Fibroblast of skin of abdomen (primary cell): ENCODE measurements around the gene ARAP3.
"Not testable (repeated sequence)": the region's sequence is repeated elsewhere in the genome, so short reads cannot be mapped to it uniquely, and the experiment has no call there.

Experiments
- DNase-seq: peaks from one replicate; pipeline ENCODE4 v3.0.0-alpha.2; 2013

Gene ARAP3

DNA sequence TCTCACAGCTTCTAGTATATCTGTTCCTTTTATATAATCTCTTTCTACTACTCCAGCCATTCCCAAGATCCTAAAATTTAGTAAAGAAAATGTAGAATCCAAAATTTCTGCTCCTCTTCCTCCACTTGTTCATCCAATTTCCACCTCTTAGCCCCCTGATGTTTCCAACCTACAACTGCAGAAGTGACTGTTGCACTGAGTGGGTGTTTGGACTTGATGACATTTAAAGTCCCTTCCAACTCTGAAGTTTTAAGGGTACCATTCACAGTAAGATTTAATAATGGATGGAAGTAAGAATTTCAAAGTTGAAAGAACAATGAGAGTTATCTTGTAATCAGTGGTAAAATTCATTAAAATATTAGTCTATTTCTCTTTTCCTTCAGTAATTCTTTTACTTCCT lies 68.7 kb downstream of the ARAP3 start:
- DNase-seq: no peak

- DNase-seq: no peak
Observed at GRCh38 chr5:141611289-141611688, 70.7 kb downstream of the ARAP3 start.

DNA sequence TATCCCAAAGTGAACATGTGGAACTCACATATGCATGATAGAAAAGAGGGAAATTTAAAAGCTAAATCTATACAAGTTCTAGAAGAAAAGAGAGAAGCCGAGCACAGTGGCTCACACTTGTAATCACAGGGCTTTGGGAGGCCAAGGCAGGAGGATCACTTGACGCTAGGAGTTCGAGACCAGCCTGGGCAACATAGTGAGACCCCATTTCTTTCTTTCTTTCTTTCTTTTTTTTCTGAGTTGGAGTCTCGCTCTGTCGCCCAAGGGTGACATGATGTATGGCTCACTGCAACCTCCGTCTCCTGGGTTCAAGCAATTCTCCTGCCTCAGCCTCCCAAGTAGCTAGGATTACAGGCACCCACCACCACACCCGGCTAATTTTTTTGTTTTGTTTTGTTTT lies 72.1 kb downstream of the ARAP3 start:
- not testable (repeated sequence) for DNase-seq

- DNase-seq: no peak
Observed at GRCh38 chr5:141609044-141609443, 73.0 kb downstream of the ARAP3 start.

DNA sequence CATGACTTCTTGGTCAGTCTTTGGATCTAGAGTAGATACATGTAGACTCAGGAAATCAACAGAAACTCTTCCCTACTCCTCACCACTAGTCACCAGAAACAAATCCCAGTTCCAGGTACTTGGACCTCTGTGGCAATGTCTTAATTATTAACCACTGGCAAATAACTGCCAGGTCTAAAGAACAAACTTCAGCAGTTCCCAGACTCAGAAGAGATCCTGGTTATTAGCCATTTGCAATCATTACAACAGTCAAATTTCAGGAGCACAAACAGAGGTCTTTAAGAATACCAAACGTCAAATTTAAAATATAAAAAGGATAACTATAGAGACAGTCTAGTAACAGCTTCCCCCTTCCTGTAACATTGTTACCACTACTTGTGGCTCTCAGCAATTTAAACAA lies 73.5 kb downstream of the ARAP3 start:
- DNase-seq: no peak

DNA sequence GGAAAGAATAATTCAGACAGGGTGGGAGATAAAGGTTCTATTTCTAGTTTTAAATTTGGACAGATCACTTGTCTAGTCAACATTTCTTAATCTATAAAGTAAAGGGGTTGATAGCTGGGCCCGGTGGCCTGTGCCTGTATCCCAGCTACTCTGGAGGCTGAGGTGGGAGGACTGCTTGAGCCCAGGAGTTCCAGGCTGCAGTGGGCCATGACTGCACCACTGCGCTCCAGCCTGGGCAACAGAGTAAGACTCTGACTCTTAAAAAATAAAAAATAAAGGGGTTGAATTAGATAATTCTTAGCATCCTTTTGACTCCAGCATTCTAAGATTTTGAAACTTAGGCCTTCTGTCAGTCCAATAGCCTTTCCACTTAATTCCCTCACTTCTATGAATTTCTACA lies 74.0 kb downstream of the ARAP3 start:
- DNase-seq: no peak

GRCh38 chr5:141605523-141606277 lies 76.3 kb downstream of the ARAP3 start:
- DNase-seq: peak; percentile 25

DNA sequence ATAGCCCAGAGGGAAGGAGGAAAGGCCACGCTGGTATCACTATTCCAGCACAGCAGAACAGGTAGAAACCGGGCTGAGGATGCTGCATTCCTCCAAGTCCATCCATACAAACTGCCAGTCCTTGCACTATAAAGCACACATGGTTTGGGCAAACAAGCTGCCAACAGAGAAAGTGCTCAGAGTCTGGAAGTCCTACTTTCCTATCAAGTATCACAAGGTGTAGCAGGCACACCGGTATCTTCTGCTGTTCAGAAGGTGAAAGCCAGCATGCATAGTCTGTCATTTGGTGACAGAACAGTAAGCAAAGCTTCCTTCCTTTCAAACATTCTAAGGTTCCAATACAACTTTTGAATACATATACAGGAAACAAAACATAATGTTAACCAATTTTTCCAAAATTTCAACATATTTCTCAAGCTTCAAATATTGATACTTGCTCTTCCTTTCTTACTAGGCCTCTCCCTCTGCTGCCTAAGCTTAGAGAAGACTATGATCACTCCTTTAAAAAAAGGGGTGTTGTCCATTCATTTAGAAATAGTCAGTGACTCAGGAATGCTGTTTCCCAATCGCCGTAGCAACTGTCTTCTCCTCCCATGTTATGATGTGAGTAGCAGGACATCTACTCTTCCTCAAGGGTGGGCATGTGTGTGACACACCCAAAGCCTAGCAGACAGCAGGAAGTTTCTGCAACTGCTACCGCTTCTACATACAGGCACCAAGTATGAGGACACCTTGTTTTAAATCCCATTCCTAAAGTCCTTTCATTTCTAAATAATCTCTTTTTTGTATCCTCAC lies 77.9 kb downstream of the ARAP3 start:
- peak; percentile 90 for DNase-seq
